ENCODE data around the gene ADAMTS14.
"Not testable (repeated sequence)": the region's sequence is repeated elsewhere in the genome, so short reads cannot be mapped to it uniquely, and the experiment has no call there.

ADAMTS14 gene

GRCh38 chr10:70751991-70752390 is 79.7 kb downstream of the ADAMTS14 start:
- no peak for DNase-seq (ENCODE audit: low read depth in 2 of 2)

GRCh38 chr10:70752571-70752970 is 80.3 kb downstream of the ADAMTS14 start:
- DNase-seq (ENCODE audit: low read depth in 2 of 2), result no peak

- DNase-seq (ENCODE audit: low read depth in 2 of 2), result no peak
Measured at GRCh38 chr10:70753026-70753663, 80.8 kb downstream of the ADAMTS14 start.

- DNase-seq (ENCODE audit: low read depth in 2 of 2), result no peak
Measured at GRCh38 chr10:70753841-70754621, 81.7 kb downstream of the ADAMTS14 start.

- no peak for DNase-seq (ENCODE audit: low read depth in 2 of 2)
Measured at GRCh38 chr10:70756700-70757360, 84.5 kb downstream of the ADAMTS14 start.

GRCh38 chr10:70757856-70758255 is 85.5 kb downstream of the ADAMTS14 start:
- no peak for DNase-seq (ENCODE audit: low read depth in 2 of 2)

- peak; percentile 46 to 64 for DNase-seq (ENCODE audit: low read depth in 2 of 2)
Measured at GRCh38 chr10:70758757-70759514, 86.6 kb downstream of the ADAMTS14 start.

GRCh38 chr10:70759781-70760180 is 87.5 kb downstream of the ADAMTS14 start:
- DNase-seq (ENCODE audit: low read depth in 2 of 2), result no peak

- DNase-seq (ENCODE audit: low read depth in 2 of 2), result no peak
Measured at GRCh38 chr10:70760271-70760787, 88.0 kb downstream of the ADAMTS14 start.

- no peak for DNase-seq (ENCODE audit: low read depth in 2 of 2)
Measured at GRCh38 chr10:70761031-70761601, 88.8 kb downstream of the ADAMTS14 start.

- no peak for DNase-seq (ENCODE audit: low read depth in 2 of 2)
Measured at GRCh38 chr10:70761727-70762350, 89.5 kb downstream of the ADAMTS14 start.

GRCh38 chr10:70762441-70763175 is 90.3 kb downstream of the ADAMTS14 start:
- DNase-seq (ENCODE audit: low read depth in 2 of 2), result no peak

GRCh38 chr10:70763567-70763966 is 91.3 kb downstream of the ADAMTS14 start:
- no peak for DNase-seq (ENCODE audit: low read depth in 2 of 2)

- DNase-seq (ENCODE audit: low read depth in 2 of 2), result no peak
Measured at GRCh38 chr10:70765794-70766594, 93.7 kb downstream of the ADAMTS14 start.

- not testable (repeated sequence) for DNase-seq (ENCODE audit: low read depth in 2 of 2)
Measured at GRCh38 chr10:70768026-70768685, 95.8 kb downstream of the ADAMTS14 start.

GRCh38 chr10:70769121-70769520 is 96.8 kb downstream of the ADAMTS14 start:
- no peak for DNase-seq (ENCODE audit: low read depth in 2 of 2)

- DNase-seq (ENCODE audit: low read depth in 2 of 2), result no peak
Measured at GRCh38 chr10:70770001-70770400, 97.7 kb downstream of the ADAMTS14 start.

- not testable (repeated sequence) for DNase-seq (ENCODE audit: low read depth in 2 of 2)
Measured at GRCh38 chr10:70770516-70770915, 98.2 kb downstream of the ADAMTS14 start.
